ENCODE measurements around the gene GAB2. TPM values are rescaled to one million over a fixed set of nuclear protein-coding genes. Genes with fewer than 3 reads are reported as not detected.

The GAB2 gene
- total and polyA plus RNA-seq, 9 donors: 30.9 to 64.6 (median 42.9) TPM

GRCh38 chr11:78403781-78404180 is 13.8 kb downstream of the GAB2 start:
- no peaks in the 10 kb centered on the region for H3K36me3 ChIP-seq
- DNase-seq: no peak
- TF ChIP-seq CTCF (IDR thresholded peaks at IDR 0.05): no peak
- TF ChIP-seq POLR2A (IDR thresholded peaks at IDR 0.05): no peak
- no peak for TF ChIP-seq EP300 (IDR thresholded peaks at IDR 0.05)
- 22 to 31% (median 26%) methylated on average over 2 of the region's 2 CpGs for WGBS, 3 donors
- intact Hi-C loops (cut with DNase I): no loop called here
- H3K27ac ChIP-seq: no peak overlapping the region
- H3K4me3 ChIP-seq: no peak overlapping the region
- no peaks in the 10 kb centered on the region for H3K9me3 ChIP-seq
- no peaks in the 10 kb centered on the region for H3K27me3 ChIP-seq
- H3K4me1 ChIP-seq (ENCODE audit: insufficient read depth): peaks cover 12% of the 10 kb centered on the region

DNA sequence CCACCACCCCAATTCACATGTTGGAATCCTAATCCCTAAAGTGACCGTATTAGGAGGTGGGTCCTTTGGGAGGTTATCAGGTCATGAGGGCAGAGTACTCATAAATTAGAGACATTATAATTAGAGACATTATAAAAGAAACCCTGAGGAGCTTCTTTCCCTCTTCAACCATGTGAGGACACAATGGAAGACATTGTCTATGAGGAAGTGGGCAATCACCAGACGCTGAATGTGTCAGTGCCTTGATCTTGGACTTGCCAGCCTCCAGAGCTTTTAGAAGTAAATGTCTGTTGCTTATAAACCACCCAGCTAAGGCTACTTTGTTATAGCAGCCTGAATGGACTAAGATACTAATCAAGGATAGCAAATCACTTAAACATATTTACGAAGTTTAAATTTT is 14.8 kb downstream of the GAB2 start:
- Histone ChIP-seq H3K4me1 (ENCODE audit: insufficient read depth) (peaks cover 12% of the 10 kb centered on the region), H3K9me3 (no peaks in the 10 kb centered on the region), H3K4me3 (no peak overlapping the region), H3K27me3 (no peaks in the 10 kb centered on the region), H3K36me3 (no peaks in the 10 kb centered on the region), H3K27ac (no peak overlapping the region)
- WGBS, 3 donors: 98 to 100% (median 99%) methylated on average over 3 of the region's 3 CpGs
- intact Hi-C loops (cut with DNase I): no loop called here
- no peak for DNase-seq
- TF ChIP-seq CTCF (IDR thresholded peaks at IDR 0.05) (no peak), POLR2A (IDR thresholded peaks at IDR 0.05) (no peak), EP300 (IDR thresholded peaks at IDR 0.05) (no peak)

DNA sequence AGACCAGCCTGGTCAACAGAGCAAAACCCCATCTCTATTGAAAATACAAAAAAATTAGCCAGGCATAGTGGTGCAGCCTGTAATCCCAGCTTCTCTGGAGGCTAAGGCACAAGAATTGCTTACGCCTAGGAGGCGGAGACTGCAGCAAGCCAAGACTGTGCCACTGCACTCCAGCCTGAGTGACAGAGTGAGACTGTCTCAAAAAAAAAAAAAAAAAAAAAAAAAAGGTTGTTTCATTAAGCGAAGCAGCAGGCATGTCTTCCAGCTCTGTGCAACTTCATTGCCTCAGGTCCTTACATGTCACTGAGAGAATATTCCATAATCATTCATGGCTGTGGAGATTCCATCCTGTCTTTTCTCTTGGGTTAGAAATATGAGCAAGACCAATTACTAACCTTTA is 16.9 kb downstream of the GAB2 start:
- intact Hi-C loops (cut with DNase I): no loop called here
- Histone ChIP-seq H3K4me1 (ENCODE audit: insufficient read depth) (peaks cover 14% of the 10 kb centered on the region), H3K4me3 (no peak overlapping the region), H3K9me3 (no peaks in the 10 kb centered on the region), H3K36me3 (no peaks in the 10 kb centered on the region), H3K27ac (no peak overlapping the region), H3K27me3 (no peaks in the 10 kb centered on the region)
- no peak for DNase-seq
- TF ChIP-seq EP300 (IDR thresholded peaks at IDR 0.05) (no peak), CTCF (IDR thresholded peaks at IDR 0.05) (no peak), POLR2A (IDR thresholded peaks at IDR 0.05) (no peak)
- 95 to 99% (median 98%) methylated on average over 3 of the region's 3 CpGs for WGBS, 3 donors

DNA sequence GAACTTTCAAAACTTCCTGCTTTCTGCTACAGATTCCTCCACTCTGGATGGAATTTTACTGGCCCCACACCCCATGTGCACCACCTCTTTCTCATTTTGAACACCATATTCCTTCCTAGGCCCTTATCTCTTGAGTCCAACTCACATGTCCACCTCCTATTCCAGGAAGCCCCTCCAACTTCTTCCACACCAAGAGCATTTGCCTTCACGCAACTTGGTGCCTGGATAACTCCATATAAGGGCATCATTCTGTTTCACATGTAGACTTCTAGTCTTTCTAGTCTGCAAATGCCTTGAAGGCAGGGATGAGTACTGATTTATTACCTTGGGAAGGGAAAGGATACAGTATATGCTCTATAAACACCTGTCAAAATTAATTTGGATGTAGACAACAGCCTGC is 17.5 kb downstream of the GAB2 start:
- H3K27ac ChIP-seq: no peak overlapping the region
- intact Hi-C loops (cut with DNase I): no loop called here
- H3K9me3 ChIP-seq: no peaks in the 10 kb centered on the region
- DNase-seq: no peak
- no peak overlapping the region for H3K4me3 ChIP-seq
- H3K4me1 ChIP-seq (ENCODE audit: insufficient read depth): peaks cover 17% of the 10 kb centered on the region
- no peaks in the 10 kb centered on the region for H3K36me3 ChIP-seq
- TF ChIP-seq POLR2A (IDR thresholded peaks at IDR 0.05) (no peak), EP300 (IDR thresholded peaks at IDR 0.05) (no peak), CTCF (IDR thresholded peaks at IDR 0.05) (no peak)
- 65 to 88% (median 81%) methylated on average over 1 of the region's 1 CpG for WGBS, 3 donors
- no peaks in the 10 kb centered on the region for H3K27me3 ChIP-seq

DNA sequence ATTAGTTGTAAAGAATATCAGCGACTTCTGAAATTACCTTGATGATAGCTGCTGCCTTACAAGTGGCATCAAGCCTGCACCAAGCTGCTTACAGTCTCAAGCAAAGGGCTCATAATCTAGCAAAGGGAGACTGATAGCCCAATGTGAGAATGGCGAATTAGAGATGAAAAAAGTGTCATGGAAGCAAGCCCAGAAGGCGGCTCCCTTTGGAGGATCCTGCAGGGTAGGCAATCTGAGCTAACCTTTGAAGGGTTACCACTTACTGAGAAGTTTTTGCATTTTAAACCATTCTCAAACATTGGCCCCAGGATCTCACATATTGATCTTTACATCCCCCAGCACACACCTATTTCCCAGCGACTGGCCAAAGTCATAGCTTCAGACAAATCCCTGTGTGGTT is 18.5 kb downstream of the GAB2 start:
- Histone ChIP-seq H3K9me3 (no peaks in the 10 kb centered on the region), H3K4me1 (ENCODE audit: insufficient read depth) (peaks cover 19% of the 10 kb centered on the region), H3K27ac (no peak overlapping the region), H3K27me3 (no peaks in the 10 kb centered on the region), H3K4me3 (no peak overlapping the region), H3K36me3 (no peaks in the 10 kb centered on the region)
- TF ChIP-seq POLR2A (IDR thresholded peaks at IDR 0.05) (no peak), EP300 (IDR thresholded peaks at IDR 0.05) (no peak), CTCF (IDR thresholded peaks at IDR 0.05) (no peak)
- DNase-seq: no peak
- WGBS, 3 donors: 81 to 86% (median 84%) methylated on average over 4 of the region's 4 CpGs
- intact Hi-C loops (cut with DNase I): no loop called here
